K562 (cell line): ENCODE results near the gene C1orf56. TPM values are rescaled to one million over a fixed set of nuclear protein-coding genes. Genes with fewer than 3 reads are reported as not detected.

ENCODE experiments used
- CCAR2 ChIP-seq: fragments of 200-400 bp; formaldehyde crosslinking; IDR thresholded peaks from 2 replicates; pipeline ENCODE4 v1.6.1; 2017; ENCODE audit warnings: mild to moderate bottlenecking, low read depth, low read length
- E2F4 ChIP-seq: sonication (generic); formaldehyde crosslinking; IDR thresholded peaks from 2 replicates; pipeline ENCODE4 v1.8.0; 2022; ENCODE audit warnings: mild to moderate bottlenecking, low read depth, missing genetic modification reagents
- FIP1L1 ChIP-seq: fragments of 200-400 bp; formaldehyde crosslinking; IDR thresholded peaks from 2 replicates; pipeline ENCODE4 v1.6.1; 2018; ENCODE audit warnings: mild to moderate bottlenecking, low read depth, low read length; ENCODE audit not compliant: poor library complexity, severe bottlenecking
- GMEB1 ChIP-seq: fragments of 250-450 bp; sonication (Bioruptor Pico); IDR thresholded peaks from 2 replicates; pipeline ENCODE4 v1.4.0; 2020; ENCODE audit warnings: mild to moderate bottlenecking
- L3MBTL2 ChIP-seq: fragments of 450-650 bp; IDR thresholded peaks from 2 replicates; pipeline ENCODE4 v1.6.1; 2016; ENCODE audit warnings: mild to moderate bottlenecking, moderate library complexity
- MGA ChIP-seq: fragments of 450-650 bp; IDR thresholded peaks from 2 replicates; pipeline ENCODE4 v1.6.1; 2016; ENCODE audit warnings: mild to moderate bottlenecking, moderate library complexity
- NFRKB ChIP-seq: fragments of 450-650 bp; IDR thresholded peaks from 2 replicates; pipeline ENCODE4 v1.6.1; 2016; ENCODE audit warnings: low read depth
- RNF2 ChIP-seq: sonication (generic); IDR thresholded peaks from 2 replicates; pipeline ENCODE4 v1.6.1; 2016
- SMARCA5 ChIP-seq: fragments of 450-650 bp; IDR thresholded peaks from 2 replicates; pipeline ENCODE4 v1.6.1; 2016
- TAF15 ChIP-seq: fragments of 200-400 bp; formaldehyde crosslinking; IDR thresholded peaks from 2 replicates; pipeline ENCODE4 v1.6.1; 2017; ENCODE audit warnings: mild to moderate bottlenecking, low read depth, low read length, moderate library complexity
- ZBTB33 ChIP-seq: sonication (generic); formaldehyde crosslinking; IDR thresholded peaks from 2 replicates; pipeline ENCODE4 v1.8.1; 2023; ENCODE audit warnings: mild to moderate bottlenecking, missing genetic modification reagents
- polyA plus RNA-seq, 8 experiments: library from polyadenylated mRNA; depleted of rRNA in 4 of 8; stranded (reverse) in 5 of 8; unstranded in 3 of 8; fragments of >200 nt; fragmentation: Nextera tagmentation in 2 of 8; fragmentation: Illumina TruSeq in 1 of 8; extraction: Ambion mirVana in 2 of 8; extraction: Trizol in 1 of 8; gene quantifications; 2 replicates each; pipeline versions ENCODE4 v1.2.1 to v1.2.3, GENCODE V29; 2011 to 2014; ENCODE audit warnings: inconsistent platforms in 1 of 8, missing spikeins in 1 of 8
- total RNA-seq, 7 experiments: library from RNA; depleted of rRNA in 6 of 7; stranded (reverse); fragments of >200 nt in 6 of 7; fragmentation: Illumina TruSeq in 2 of 7; extraction: Trizol in 2 of 7; gene quantifications; 2 replicates each; pipeline versions ENCODE4 v1.2.1 to v1.2.3, GENCODE V29; 2011 to 2021; ENCODE audit warnings: low replicate concordance in 1 of 7

C1orf56 gene
- total and polyA plus RNA-seq, 9 of the 15 experiments (the other 6 are each of a cell fraction or from before 2014, with no cell fraction given) = 0.18 to 15.7 (median 1.1) TPM

GRCh38 chr1:151070474-151071276 is 23.1 kb downstream of the C1orf56 start, which contains the start of gene GABPB2 (continued):
- peak; percentile 71 for TF ChIP-seq MGA
- 0 out of 2 replicates have a peak, but pooled peaks have one; percentile 26 for TF ChIP-seq CCAR2
- peak; percentile 92 for TF ChIP-seq E2F4 (CRISPR knock-in tag)
- peak; percentile 100 for TF ChIP-seq NFRKB
- peak; percentile 64; the same call in 1 of the 2 replicates for TF ChIP-seq SMARCA5
- no peak for TF ChIP-seq FIP1L1
- peak; percentile 84 for TF ChIP-seq RNF2
- TF ChIP-seq GMEB1 = peak; percentile 90
- TF ChIP-seq ZBTB33 (CRISPR knock-in tag) = peak; percentile 32; the same call in 1 of the 2 replicates
- TF ChIP-seq TAF15 = no peak
- TF ChIP-seq L3MBTL2 = peak; percentile 82
